OCI-LY3 (cell line): ENCODE measurements around the gene FBN3.

Experiments
- H2AFZ ChIP-seq: fragments of 200-600, 300-600 bp; shearing (Covaris generic); 2 replicates; pipeline ENCODE4 v1.6.0; 2014; ENCODE audit warnings: antibody characterized with exemption, low read depth, low read length
- H3K27ac ChIP-seq: fragments of 200-600, 300-600 bp; sonication (generic); 2 replicates; pipeline ENCODE4 v1.5.1; 2014; ENCODE audit warnings: mild to moderate bottlenecking, low read length, moderate library complexity, mixed read lengths
- H3K27me3 ChIP-seq: fragments of 200-600, 300-600 bp; sonication (generic); 2 replicates; pipeline ENCODE4 v1.6.1; 2014; ENCODE audit warnings: low read depth, low read length, mixed read lengths
- H3K36me3 ChIP-seq: fragments of 200-600, 300-600 bp; sonication (generic); replicated peaks from 2 replicates; pipeline ENCODE3; 2014; ENCODE audit warnings: low read depth, low read length, mixed read lengths
- H3K4me1 ChIP-seq: fragments of 300-600, 200-600 bp; sonication (generic); 2 replicates; pipeline ENCODE4 v1.6.1; 2014; ENCODE audit warnings: low read length, mixed read lengths
- H3K4me2 ChIP-seq: fragments of 200-600, 300-600 bp; sonication (generic); 2 replicates; pipeline ENCODE4 v1.6.1; 2014; ENCODE audit warnings: low read length, mixed read lengths
- H3K4me3 ChIP-seq: fragments of 300-600, 200-600 bp; sonication (generic); 2 replicates; pipeline ENCODE4 v1.5.1; 2014; ENCODE audit warnings: antibody characterized with exemption, mild to moderate bottlenecking, low read length, moderate library complexity
- H3K79me2 ChIP-seq: fragments of 300-600, 200-600 bp; shearing (Covaris generic); 2 replicates; pipeline ENCODE4 v1.6.1; 2014; ENCODE audit warnings: mild to moderate bottlenecking, low read length, mixed read lengths
- H3K9ac ChIP-seq: fragments of 300-600, 200-600 bp; shearing (Covaris generic); 2 replicates; pipeline ENCODE4 v1.6.0; 2014; ENCODE audit warnings: mild to moderate bottlenecking, low read length, moderate library complexity
- H3K9me3 ChIP-seq: fragments of 200-600, 300-600 bp; shearing (Covaris generic); 2 replicates; pipeline ENCODE4 v1.6.1; 2014; ENCODE audit warnings: low read length, mixed read lengths; ENCODE audit not compliant: insufficient read depth
- H4K20me1 ChIP-seq: fragments of 200-600, 300-600 bp; sonication (generic); 2 replicates; pipeline ENCODE4 v1.6.1; 2016; ENCODE audit warnings: low read length, mixed read lengths; ENCODE audit not compliant: insufficient read depth
- EZH2phosphoT487 ChIP-seq: fragments of 200-600 bp; shearing (Covaris generic); IDR thresholded peaks from 2 replicates; pipeline ENCODE4 v1.6.1; 2018; ENCODE audit warnings: antibody characterized with exemption, mixed run types, low read depth
- TF ChIP-seq, protein P1 (sequence below): fragments of 200-600, 300-600 bp; sonication (generic); IDR thresholded peaks from 2 replicates; pipeline ENCODE4 v1.5.1; 2014; ENCODE audit warnings: antibody characterized with exemption, low read length, low read depth

The FBN3 gene

DNA sequence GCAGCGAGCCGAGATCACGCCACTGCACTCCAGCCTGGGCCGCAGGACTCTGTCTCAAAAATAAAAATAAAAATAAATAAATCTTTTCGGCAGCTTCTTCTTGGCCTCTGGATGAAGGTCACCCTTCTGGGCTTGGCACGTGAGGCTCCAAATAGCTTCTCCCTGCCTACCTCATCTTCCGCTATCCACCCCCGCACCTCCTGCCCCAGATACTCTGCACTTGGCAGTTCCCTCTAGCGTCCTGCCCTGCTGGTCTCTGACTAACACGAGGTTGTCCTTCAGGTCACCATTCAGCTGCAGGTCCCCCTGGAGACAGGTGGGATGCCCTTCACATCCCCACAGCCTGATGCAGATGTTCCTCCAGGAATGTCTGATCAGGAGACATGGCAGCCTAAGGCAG, 105.4 kb downstream of the FBN3 start:
- H3K36me3 ChIP-seq, result no peaks in the 10 kb centered on the region
- no peak overlapping the region for H3K27ac ChIP-seq
- peaks cover 9% of the 10 kb centered on the region; the same call in 1 of the 2 replicates for H3K4me1 ChIP-seq
- TF ChIP-seq, protein P1, sequence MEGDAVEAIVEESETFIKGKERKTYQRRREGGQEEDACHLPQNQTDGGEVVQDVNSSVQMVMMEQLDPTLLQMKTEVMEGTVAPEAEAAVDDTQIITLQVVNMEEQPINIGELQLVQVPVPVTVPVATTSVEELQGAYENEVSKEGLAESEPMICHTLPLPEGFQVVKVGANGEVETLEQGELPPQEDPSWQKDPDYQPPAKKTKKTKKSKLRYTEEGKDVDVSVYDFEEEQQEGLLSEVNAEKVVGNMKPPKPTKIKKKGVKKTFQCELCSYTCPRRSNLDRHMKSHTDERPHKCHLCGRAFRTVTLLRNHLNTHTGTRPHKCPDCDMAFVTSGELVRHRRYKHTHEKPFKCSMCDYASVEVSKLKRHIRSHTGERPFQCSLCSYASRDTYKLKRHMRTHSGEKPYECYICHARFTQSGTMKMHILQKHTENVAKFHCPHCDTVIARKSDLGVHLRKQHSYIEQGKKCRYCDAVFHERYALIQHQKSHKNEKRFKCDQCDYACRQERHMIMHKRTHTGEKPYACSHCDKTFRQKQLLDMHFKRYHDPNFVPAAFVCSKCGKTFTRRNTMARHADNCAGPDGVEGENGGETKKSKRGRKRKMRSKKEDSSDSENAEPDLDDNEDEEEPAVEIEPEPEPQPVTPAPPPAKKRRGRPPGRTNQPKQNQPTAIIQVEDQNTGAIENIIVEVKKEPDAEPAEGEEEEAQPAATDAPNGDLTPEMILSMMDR, result no peak
- TF ChIP-seq EZH2phosphoT487, result no peak
- H3K79me2 ChIP-seq, result no peaks in the 10 kb centered on the region
- no peak overlapping the region for H3K4me3 ChIP-seq
- H3K9ac ChIP-seq, result no peak overlapping the region
- no peaks in the 10 kb centered on the region for H3K9me3 ChIP-seq
- H2AFZ ChIP-seq, result no peak overlapping the region
- no peaks in the 10 kb centered on the region for H3K27me3 ChIP-seq
- no peak overlapping the region for H3K4me2 ChIP-seq
- H4K20me1 ChIP-seq, result no peaks in the 10 kb centered on the region

DNA sequence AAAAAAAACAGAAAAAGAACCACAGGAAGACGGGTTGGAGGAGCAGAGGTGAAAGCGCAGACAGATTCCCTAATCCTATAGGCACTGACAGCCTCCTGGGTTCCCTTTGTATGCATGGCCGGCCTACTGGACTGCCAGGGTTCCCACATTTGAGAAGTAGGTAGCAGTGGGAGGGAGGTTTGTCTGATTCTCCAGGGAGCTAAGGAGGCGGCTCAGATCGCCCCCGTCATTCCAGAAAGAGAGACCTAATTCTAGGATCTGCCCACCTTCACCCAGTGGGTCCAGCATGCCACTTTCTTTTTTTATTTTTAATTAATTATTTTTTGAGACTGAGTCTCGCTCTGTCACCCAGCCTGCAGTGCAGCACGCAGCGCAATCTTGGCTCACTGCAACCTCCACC, 106.5 kb downstream of the FBN3 start:
- no peaks in the 10 kb centered on the region for H4K20me1 ChIP-seq
- no peaks in the 10 kb centered on the region for H3K9me3 ChIP-seq
- no peak overlapping the region for H3K9ac ChIP-seq
- H3K4me2 ChIP-seq, result no peak overlapping the region
- H3K36me3 ChIP-seq, result no peaks in the 10 kb centered on the region
- no peak overlapping the region for H3K4me3 ChIP-seq
- peaks cover 9% of the 10 kb centered on the region; the same call in 1 of the 2 replicates for H3K4me1 ChIP-seq
- no peak for TF ChIP-seq EZH2phosphoT487
- TF ChIP-seq, protein P1, result no peak
- H3K79me2 ChIP-seq, result no peaks in the 10 kb centered on the region
- H2AFZ ChIP-seq, result no peak overlapping the region
- H3K27me3 ChIP-seq, result peaks cover 3% of the 10 kb centered on the region; the same call in 1 of the 2 replicates
- H3K27ac ChIP-seq, result no peak overlapping the region

DNA sequence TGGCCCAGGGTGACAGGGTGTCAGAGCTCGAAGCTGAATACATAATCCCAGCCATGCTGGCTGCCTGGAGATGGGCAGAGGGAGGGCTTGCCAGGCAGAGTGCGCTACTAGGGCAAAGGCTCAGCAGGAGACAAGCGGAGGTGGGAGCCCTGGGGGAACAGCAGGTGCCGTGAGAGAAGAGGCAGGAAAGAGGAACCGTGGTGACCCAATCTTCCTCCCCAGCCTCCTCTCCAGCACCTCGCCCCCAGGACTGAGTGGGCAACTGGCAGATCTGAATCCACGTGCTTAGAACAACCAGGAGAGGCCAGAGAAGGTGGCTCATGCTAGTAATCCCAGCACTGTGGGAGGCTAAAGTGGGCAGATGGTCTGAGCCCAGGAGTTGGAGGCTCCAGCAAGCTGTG, 107.9 kb downstream of the FBN3 start:
- Histone ChIP-seq H4K20me1 (no peaks in the 10 kb centered on the region), H3K4me2 (no peak overlapping the region), H3K9ac (no peak overlapping the region), H3K27me3 (peaks cover 5% of the 10 kb centered on the region; the same call in 1 of the 2 replicates), H3K36me3 (no peaks in the 10 kb centered on the region), H3K79me2 (no peaks in the 10 kb centered on the region), H3K4me1 (peaks cover 9% of the 10 kb centered on the region; the same call in 1 of the 2 replicates), H3K9me3 (no peaks in the 10 kb centered on the region), H3K4me3 (no peak overlapping the region), H3K27ac (no peak overlapping the region), H2AFZ (no peak overlapping the region)
- TF ChIP-seq EZH2phosphoT487, result no peak
- TF ChIP-seq, protein P1, result no peak

- no peaks in the 10 kb centered on the region for H3K79me2 ChIP-seq
- TF ChIP-seq, protein P1, result no peak
- no peak for TF ChIP-seq EZH2phosphoT487
- H4K20me1 ChIP-seq, result no peaks in the 10 kb centered on the region
- peaks cover 5% of the 10 kb centered on the region; the same call in 1 of the 2 replicates for H3K27me3 ChIP-seq
- H3K4me1 ChIP-seq, result peaks cover 9% of the 10 kb centered on the region; the same call in 1 of the 2 replicates
- H3K9me3 ChIP-seq, result no peaks in the 10 kb centered on the region
- no peak overlapping the region for H3K27ac ChIP-seq
- no peaks in the 10 kb centered on the region for H3K36me3 ChIP-seq
- no peak overlapping the region for H3K4me3 ChIP-seq
- no peak overlapping the region for H2AFZ ChIP-seq
- H3K9ac ChIP-seq, result no peak overlapping the region
- no peak overlapping the region for H3K4me2 ChIP-seq
Measured at GRCh38 chr19:8039231-8039630, 110.2 kb downstream of the FBN3 start.
